Uterus (tissue), 2 donors: ENCODE measurements around the gene TFB1M.

Source experiments
- CTCF ChIP-seq, 4 experiments: fragments of 200-600 bp in 2 of 4; fragments of 450-650 bp in 2 of 4; sonication (generic) in 2 of 4; IDR thresholded peaks; one replicate each; pipeline ENCODE4 v1.5.1; 2016 to 2019; ENCODE audit warnings: antibody characterized with exemption in 4 of 4, mild to moderate bottlenecking in 2 of 4, moderate library complexity in 1 of 4
- POLR2A ChIP-seq, 2 donors: fragments of 450-650 bp; IDR thresholded peaks; one replicate each; pipeline ENCODE4 v1.6.1; 2016; ENCODE audit warnings: antibody characterized with exemption in 2 of 2, mild to moderate bottlenecking in 1 of 2, moderate library complexity in 1 of 2

- no peak for TF ChIP-seq POLR2A (IDR thresholded peaks at IDR 0.05)
- no peak for TF ChIP-seq CTCF (IDR thresholded peaks at IDR 0.05)
Measured at GRCh38 chr6:155314773-155315515, 660 bp upstream of the TFB1M start.
